Measurements from ENCODE around the gene TCEAL3.
A peak's percentile ranks its signal among the peaks of the same experiment; 100 is the strongest.
"Not testable (repeated sequence)": the region's sequence is repeated elsewhere in the genome, so short reads cannot be mapped to it uniquely, and the experiment has no call there.

Gene TCEAL3

DNA sequence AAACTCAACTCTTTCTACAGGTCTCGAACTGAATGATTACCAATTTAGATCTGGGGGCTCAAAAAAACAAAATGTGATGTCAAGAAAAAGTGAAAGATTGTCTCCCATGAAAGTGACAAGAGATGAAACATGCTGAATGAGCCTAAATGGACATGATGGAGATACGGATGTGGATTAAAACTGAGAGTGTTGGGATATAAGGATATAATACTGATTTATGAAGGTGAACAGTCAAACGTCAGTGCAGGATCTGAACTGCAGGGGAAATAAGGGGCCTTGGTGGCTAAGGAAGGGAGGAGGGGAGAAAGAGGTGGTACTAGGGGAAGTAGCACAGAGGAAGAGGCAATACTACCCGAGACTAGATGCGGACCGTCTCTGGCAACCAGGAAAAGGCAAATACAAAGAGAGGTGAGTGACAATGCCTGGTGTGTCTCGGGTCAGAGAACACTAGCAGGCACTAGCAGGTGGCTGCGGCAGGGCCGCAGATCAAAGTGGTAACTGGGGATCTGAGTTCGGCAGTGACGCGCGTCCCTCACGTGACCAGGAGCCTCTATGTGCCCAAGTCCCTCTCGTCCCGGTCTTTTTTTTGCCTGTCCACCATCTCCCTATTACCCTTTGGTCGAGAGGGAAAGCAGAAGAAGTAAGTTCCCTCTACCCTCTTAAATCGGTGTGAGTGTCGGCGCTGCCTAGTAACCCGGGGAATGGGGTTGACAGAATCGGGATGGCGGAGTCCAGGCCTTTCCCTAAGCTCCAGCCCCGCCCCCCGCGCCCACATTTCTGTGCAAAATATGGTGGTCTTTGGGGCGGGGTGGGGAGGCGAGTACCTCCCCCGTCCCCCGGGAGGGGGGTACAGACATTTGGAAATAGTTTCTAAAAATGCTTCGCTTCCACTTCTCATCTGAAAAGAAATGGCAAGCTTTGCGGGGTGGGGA lies 20.9 kb downstream of the TCEAL3 start, which contains the start of gene TCEAL1:
TSS of gene TCEAL1 (plus strand) at position 590 of the 932 bp plus-strand sequence. CDS start 942 bp downstream, outside the sequence.
- peak; percentile 7 for DNase-seq

DNA sequence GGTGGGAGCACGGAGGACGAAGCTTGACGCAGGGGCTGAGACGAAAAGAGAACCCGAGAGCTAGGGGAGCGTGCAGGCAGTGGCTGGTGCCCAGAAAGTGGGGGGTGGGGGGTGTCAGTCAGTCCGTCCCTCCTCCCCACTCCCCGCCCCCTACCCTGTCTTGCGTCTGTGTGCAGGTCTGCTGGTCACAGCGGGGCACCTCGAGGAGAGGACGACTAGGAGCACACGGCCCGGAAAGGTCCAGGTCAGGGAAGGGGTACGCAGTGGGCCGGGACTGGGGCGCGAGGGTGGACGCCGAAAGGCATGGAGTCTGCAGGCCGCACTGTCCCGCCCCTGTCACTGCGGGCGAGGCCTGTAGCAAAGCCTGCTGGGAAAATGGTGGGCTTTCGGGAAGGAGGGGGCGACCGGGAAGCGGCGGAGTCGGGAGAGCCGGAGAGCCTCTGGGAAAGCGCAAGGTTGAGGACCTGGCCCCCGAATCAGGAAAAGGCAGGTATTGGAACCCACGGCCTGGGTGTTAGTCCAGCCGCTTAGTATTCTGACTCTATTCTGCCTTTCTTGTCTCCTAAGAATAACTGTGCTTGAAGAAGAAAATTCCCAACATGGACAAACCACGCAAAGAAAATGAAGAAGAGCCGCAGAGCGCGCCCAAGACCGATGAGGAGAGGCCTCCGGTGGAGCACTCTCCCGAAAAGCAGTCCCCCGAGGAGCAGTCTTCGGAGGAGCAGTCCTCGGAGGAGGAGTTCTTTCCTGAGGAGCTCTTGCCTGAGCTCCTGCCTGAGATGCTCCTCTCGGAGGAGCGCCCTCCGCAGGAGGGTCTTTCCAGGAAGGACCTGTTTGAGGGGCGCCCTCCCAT lies 21.8 kb downstream of the TCEAL3 start:
- peak; percentile 62 for DNase-seq

- DNase-seq = no peak
These were observed 22.4 kb downstream of the TCEAL3 start for GRCh38 chrX:103630171-103630511.

DNA sequence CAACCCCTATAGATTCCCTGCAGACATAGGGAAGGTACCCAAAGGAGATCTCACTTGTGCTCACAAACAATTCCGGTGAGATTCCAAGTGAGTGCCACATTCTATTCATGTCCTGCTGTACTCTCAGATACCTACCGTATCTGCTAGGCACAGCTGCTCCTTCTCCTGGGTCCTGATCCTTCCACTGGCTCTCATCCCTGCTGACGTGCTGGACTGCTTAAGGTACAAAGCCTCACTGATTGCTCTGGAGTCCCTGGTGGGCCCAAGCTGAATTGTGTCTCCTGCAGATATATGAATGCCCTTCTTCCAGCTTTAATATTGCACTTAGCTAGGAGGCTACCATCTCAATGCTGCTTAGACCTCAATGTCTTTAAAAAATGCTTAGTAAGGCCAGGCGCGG lies 23.4 kb downstream of the TCEAL3 start:
- no peak for DNase-seq

DNA sequence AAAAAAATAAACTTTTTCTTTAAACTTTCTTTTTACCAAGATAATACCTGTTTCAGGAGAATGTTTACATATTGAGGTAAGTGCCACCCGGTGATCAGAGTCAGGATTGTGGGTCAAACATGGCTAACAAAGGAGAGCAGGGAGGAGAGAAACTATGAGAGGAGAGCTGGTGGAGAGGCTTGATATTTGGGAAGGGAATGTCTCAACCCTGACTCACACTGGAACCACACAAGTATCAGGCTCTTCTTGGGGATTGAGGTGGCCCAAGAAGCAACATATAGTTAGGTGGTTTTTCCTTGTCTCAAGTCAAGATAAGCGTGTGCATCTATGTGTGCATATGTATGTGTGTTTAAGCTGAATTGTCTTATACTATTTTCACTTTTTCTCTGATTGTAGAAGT lies 27.7 kb downstream of the TCEAL3 start:
- peak; percentile 7 for DNase-seq

DNA sequence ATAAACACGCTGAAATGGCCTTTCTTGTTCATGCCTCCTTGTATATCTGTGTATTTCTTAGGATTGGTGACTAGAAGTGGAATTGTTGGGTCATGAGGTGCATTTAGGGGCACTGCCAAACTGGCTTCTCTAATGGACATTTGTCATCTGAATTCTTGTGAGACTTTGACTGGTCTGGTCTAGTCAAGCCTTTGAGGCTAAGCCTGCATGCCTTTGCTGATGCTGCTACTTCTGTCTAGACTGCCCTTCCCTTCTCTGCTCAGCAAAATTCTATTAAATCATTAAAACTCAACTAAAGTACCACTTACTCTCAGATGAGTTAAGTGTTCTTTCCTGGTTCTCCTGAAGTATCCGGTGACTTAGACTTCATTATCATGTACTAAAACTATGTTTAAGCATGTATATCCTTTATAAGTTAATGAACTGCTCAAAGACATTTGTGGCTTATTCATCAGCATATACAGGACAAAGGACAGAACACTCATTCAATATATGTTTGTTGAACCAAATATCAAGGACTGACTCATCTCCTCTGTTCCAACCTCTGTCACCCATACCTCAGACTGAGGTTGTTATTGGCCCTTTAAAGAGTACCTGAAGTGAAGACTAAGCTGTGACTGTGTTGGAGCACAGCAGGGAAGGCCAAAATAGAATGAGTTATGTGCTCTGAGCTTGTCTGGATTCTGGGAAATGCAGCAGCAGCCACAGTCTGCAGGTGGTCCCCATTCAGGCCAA lies 30.0 kb downstream of the TCEAL3 start:
- no peak for DNase-seq

DNA sequence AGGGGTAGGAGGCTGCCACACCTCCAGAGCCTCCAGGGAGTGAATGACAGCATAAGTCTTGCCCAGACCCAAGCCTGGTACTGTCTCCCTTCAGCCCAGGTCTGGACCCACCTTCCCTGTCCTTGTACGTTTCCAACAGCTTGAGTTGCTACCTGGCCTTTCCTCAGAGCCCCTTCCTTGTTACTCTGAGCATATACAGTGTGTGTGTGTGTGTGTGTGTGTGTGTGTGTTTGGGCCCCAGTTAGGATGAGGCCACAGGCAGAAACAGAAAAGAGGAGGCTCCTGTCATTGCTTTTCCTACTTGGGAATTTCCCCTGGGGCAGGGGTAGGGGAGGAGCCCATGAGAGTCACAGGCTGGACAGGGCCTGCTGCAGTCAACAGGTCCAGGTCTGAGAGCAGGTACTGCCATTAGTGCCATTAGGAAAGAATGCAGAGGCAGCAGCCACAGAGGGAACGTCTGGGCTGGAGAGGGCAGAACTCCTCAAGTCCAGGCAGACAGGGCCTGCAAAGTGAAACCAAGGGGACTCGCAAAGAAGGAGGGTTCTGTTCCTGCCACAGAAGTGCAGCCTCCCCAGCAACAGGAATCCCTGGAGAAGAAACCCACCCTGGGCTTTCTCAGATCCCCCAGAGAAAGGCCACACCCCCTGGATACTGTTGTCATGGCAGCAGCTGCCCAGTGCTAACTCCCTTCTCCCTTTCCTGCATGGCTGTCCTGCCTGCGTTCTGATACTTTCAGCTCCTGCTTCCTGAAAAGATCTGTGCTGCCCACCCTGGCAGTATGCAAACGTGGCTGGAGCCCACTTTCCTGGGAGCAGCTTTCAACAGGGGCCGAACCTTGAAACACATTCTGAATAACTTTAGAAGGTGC lies 30.9 kb downstream of the TCEAL3 start:
- not testable (repeated sequence) for DNase-seq

DNA sequence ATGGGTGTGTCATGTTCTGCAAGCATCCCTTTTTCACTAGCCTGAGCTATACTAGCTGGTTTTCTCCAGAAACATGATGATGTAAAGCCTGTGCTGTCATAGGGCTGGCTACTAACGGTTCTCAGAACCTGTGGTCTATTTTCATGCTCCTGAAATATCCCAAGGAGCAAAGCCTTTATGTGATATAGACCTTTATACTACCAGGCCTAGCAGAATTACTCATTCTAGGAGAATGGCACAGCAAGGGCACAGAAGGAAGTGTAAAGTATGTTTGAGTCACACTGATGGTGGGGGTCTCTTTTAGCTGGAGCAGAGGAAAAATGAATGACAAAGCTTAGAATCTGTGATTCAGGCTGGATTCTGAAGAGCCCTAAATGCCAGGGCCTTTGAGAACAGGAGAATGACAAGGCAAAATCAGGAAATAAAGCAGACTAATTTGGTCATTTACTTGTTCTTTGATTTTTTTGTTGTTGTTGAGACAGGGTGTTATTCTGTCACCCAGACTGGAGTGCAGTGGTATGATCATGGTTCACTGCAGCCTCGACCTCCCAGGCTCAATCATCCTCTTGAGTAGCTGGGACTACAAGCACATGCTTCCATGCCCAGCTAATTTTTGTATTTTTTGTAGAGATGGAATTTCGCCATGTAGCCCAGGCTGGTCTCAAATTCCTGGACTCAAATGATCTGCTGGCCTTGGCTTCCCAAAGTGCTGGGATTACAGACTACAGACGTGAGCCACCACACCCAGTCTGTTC lies 32.8 kb downstream of the TCEAL3 start:
- peak; percentile 42 for DNase-seq

GRCh38 chrX:103644125-103644524 lies 36.4 kb downstream of the TCEAL3 start:
- no peak for DNase-seq

DNA sequence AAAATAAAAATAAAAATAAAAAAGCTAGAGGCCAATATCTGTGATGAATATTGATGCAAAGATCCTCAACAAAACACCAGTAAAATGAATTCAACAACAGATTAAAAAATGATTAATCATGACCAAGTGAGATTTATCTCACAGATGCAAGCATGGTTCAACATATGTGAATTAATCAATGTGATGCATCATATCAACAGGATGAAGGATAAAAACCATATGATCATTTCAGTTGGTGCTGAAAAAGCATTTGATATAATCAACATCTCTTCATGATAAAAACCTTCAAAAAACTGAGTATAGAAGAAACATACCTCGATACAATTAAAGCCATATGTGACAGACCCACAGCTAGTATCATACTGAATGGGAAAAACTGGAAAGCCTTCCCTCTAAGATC lies 39.9 kb downstream of the TCEAL3 start:
- DNase-seq = no peak

GRCh38 chrX:103651151-103651773 lies 43.5 kb downstream of the TCEAL3 start:
- no peak for DNase-seq

DNA sequence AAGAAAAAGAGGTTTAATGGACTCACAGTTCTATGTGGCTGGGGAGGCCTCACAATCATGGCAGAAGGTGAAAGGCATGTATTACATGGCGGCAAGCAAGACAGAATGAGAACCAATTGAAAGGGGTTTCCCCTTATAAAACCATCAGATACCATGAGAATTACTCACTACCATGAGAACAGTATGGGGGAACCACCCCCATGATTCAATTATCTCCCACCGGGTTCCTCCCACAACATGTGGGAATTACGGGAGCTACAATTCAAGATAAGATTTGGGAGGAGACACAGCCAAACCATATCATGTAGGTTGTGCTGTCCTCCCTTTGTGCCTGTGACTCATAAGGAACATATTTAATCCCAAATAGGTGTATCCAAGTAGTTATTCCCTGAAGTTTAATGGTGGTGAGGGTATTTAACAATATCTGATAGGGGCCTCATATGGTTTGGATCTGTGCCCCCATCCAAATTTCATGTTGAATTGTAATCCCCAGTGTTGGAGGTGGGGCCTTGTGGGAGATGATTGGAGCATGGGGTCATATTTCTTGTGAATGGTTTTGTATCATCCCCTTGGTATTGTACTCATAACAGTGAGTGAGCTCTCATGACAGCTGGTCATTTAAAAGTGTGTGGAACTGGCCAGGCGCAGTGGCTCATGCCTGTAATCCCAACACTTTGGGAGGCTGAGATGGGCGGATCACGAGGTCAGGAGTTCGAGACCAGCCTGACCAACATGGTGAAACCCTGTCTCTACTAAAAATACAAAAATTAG lies 47.7 kb downstream of the TCEAL3 start:
- DNase-seq = peak; percentile 68

DNA sequence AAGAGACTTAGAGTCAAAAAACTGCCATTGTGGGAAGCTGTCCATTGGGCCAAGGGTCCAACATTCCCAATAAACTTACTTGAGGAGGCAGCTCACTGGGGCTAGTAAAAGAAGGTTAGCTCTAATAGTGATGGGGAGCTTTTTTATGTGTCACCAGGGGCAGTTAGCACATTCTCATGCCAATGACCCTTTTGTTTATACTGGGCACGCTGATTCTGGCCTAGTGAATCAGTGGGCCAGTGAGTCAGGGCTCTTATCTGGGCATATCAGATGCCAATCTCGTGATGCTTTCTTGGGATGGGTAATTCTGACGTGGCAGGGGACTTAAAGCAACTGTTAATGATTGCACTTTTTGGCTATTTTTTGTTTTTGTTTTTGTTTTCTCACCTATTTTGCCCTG lies 48.9 kb downstream of the TCEAL3 start:
- DNase-seq = peak; percentile 64

- DNase-seq = not testable (repeated sequence)
These were observed 49.3 kb downstream of the TCEAL3 start for GRCh38 chrX:103657066-103657465.

GRCh38 chrX:103658681-103659433 lies 51.1 kb downstream of the TCEAL3 start:
- no peak for DNase-seq

GRCh38 chrX:103659460-103659859 lies 51.7 kb downstream of the TCEAL3 start:
- DNase-seq = not testable (repeated sequence)
